Measurements from ENCODE around the gene GIPC3.

GIPC3 gene

GRCh38 chr19:3606690-3607289 lies 21.5 kb downstream of the GIPC3 start, which contains the start of gene TBXA2R:
Gene TBXA2R (minus strand): TSS chr19:3606875. CDS start chr19:3600634, 6,241 bp downstream.
- DNase-seq, result peak; percentile 65

DNA sequence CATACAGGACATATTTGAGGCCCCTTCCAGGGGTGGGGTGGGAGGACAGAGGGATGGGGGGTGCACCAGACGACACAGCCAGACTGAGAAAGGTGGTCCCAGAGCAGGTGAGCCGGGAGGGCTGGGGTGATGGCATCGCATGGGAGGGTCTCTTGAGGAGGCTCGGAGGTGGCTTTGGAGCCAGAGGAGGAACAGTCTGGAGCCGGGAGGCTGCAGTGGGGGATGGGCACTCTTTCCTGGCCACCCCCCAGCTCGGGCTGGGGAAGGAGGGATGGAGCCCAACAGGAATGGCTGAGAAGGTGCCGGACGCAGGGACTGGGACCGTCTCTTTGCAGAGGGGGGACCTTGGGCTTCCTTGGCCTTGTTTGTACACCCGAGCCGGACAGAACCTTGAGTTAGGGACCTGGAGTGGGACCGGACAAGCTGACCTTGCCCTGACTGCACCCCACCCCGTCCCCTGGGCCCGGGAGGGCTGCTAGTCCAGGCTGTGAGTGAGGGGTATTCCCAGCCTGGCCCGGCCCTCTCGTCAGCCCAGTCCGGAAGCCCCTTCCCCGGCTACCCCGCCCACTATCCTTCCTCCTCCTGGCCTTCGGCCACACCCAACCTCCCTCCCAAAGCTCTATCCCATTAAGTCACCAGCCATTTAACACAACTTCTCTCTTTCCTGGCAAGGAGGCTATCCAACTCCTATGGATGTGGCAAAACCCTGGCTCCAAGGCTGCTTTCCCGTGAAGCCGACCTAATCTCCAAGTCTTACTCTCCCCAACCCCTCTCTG lies 22.2 kb downstream of the GIPC3 start:
- no peak for DNase-seq

DNA sequence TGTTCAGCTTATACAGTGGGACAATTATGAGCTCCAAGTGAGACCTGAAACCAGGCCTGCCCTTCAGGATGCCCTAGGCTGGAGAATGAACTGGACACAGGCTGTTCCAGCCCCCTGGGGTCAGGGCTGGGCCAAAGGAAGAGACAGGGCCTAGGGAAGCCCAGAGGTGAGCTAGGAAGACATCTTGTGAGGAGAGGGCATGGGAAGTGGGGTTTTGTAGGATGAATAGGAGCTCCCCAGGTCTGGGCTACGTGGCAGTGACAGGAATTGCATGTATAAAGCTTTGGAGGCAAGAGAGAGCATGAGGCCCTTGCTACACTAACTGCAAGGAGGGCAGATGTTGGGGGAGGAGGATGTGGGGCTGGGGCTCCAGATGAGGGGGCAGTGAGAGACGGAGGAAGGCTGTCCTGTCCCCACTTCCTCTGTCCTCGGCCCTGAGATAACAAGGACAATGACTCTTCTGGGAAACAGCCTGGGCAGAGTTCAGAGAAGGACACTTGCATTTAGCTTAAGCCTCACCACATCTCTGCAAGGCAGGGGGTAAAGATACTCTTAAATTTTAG lies 22.9 kb downstream of the GIPC3 start:
- peak; percentile 52 for DNase-seq

- DNase-seq, result peak; percentile 44
Measured at GRCh38 chr19:3608750-3609322, 23.6 kb downstream of the GIPC3 start.

GRCh38 chr19:3609779-3610719 lies 24.8 kb downstream of the GIPC3 start:
- peak; percentile 44 for DNase-seq

GRCh38 chr19:3610745-3611717 lies 25.8 kb downstream of the GIPC3 start:
- DNase-seq, result no peak

DNA sequence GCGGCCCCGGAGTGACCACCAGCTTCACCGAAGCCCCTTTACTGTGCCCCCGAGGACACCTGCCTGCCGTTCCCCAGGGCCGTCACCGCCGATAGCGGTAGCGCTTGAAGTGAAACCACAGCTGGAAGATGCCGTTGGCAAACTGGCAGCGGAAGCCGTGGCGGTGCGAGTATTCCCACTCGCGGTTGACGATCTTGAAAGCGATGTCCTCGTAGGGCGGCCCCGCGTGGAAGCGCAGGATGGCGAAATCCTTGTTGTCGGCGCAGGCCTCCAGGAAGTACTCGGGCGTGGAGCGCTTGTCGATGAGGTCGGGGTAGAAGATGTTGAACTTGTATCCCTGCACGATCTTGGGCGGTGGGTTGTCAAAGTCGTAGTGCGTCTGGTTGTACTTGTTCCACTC lies 26.6 kb downstream of the GIPC3 start:
- DNase-seq, result no peak

DNA sequence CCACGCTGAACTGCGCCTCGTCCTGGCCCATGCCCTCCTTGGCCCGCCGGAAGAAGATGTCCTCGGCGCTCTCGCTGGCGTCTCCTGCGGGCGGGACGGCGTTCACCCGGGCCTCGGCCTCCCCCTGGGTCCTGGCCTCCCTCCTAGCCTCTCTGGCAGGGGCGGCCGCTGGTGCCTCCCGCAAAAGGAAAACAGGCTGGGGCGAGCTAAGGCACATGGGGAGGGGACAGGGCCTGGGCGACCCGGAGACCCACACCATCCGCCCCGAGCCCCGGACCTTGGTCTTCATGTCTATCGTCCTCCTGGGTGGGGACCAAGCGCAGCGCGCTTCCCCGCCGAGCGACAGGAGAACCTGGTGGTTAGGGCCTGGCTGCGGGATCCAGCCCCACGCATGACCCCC lies 27.1 kb downstream of the GIPC3 start:
- no peak for DNase-seq

DNA sequence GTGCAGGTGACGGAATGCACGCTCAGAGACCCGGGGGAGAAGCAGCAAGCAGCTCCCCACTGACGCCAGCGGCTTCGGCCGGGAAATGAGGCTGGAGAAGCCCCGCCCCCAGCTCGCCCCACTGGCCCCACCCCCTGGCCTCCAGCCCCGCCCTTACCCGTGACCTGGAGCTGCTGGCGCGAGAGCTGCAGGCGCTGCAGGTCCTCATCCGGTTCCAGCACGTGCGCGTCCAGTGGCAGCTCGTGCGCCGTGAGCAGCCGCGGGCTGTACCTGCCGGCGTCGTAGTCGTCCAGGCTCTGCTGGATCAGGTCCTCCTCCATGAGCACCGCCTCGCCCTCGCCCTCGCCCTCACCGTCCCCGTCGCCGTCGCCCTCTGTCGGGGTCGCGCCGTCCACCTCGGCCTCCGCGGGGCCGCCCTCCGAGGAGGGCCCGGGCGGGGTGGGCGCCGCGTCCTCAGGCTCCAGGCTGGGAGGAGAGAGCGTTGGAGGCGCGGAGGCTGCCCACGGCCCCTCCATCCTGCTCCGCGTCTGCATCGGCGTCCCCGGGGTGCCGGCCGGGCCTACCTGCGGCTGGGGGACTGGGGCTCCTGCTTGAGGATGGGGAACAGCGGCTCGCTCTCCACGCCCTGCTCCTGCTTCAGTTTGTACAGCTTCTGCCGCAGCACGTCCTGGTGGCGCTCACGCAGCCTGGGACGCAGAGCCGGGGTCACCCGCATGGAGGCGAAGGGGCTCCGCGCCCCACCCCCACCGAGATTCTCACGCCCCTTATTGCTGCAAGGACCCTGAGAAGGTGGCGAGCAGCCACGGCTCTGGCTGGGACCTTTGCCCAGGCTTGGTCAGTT lies 27.8 kb downstream of the GIPC3 start:
- no peak for DNase-seq

- no peak for DNase-seq
Measured at GRCh38 chr19:3613818-3614661, 28.8 kb downstream of the GIPC3 start.

GRCh38 chr19:3614858-3615505 lies 29.7 kb downstream of the GIPC3 start:
- DNase-seq, result no peak

DNA sequence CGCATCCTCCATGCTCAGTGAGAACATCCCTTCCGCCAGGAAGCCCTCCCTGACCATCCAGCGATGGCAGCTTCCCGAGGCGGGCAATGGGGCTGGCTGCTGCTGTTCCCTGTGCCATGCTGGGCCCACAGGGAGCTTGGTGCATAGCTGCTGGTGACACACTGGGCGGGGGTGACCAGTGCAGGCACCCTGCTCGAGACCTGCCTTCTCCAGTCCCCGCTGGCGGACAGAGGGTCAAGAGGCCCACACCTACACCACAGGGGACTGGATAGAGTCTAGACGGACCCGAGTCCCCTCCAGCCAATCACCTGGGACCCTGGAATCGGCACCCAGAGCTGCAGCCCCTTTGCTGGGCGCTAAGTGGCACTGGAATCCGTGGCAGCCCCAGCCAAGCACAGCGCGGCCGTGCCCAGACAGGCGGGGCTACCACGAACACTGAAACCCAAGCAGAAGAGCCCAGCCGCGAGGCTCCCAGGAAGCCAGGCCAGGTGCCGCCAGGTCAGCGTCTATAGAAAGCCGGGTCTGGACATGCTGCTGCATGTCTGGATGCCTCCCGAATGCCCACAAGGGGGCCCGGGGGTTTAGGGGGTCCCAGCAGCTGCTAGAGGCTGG lies 30.4 kb downstream of the GIPC3 start:
- DNase-seq, result no peak

DNA sequence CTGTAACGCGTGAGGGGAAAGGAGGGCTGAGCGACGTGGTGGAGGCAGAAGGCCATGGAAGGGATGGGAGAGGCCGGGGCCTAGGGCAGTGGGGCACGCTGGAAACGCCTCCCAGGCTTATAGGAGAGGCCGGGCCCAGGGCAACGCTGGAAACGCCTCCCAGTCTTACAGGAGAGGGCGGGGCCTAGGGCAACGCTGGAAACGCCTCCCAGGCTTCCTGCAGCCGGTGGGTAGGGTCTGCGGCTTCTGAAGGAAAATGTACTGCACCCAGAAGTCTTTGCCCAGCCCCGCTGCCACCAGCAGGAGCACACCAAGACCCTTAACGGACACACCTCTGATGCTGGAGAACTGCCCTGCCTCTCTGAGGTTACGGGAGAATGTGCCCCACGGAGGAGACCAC lies 32.2 kb downstream of the GIPC3 start:
- DNase-seq, result peak; percentile 73

GRCh38 chr19:3618144-3618810 lies 33.0 kb downstream of the GIPC3 start:
- DNase-seq, result peak; percentile 66

GRCh38 chr19:3618811-3619630 lies 33.7 kb downstream of the GIPC3 start:
- DNase-seq, result no peak

- no peak for DNase-seq
Measured at GRCh38 chr19:3619631-3620012, 34.3 kb downstream of the GIPC3 start.

Data from hematopoietic multipotent progenitor cell treated with erythropoietin and hydrocortisone succinate and interleukin-3 and kit ligand, for 6 days (in vitro differentiated cells).